T-helper 2 cell treated with Interferon-gamma antibody and Interleukin-4, amounts not matched to agents 100 ng/mL and 5 ng/mL, for 36 hours (primary cell): ENCODE data around the gene DOCK3. TPM values are rescaled to one million over a fixed set of nuclear protein-coding genes. Genes with fewer than 3 reads are reported as not detected.
"Not testable (repeated sequence)": the region's sequence is repeated elsewhere in the genome, so short reads cannot be mapped to it uniquely, and the experiment has no call there.

Experiments
- intact Hi-C: fragments of 100-400 bp; cut with micrococcal nuclease; formaldehyde crosslinking; loops from one replicate; pipeline ENCODE4 v1.15.1; 2023
- total RNA-seq: library from RNA; stranded (reverse); gene quantifications from 2 replicates; pipeline ENCODE4 v1.2.3, GENCODE V29; 2022

Gene DOCK3
- total RNA-seq, 1 donor from 2014 or later = 0.93 TPM

GRCh38 chr3:50675179-50676030 is 678 bp downstream of the DOCK3 start:
- intact Hi-C loops = no loop called here

GRCh38 chr3:50676031-50676705 is 1.4 kb downstream of the DOCK3 start:
- intact Hi-C loops = no loop called here

- intact Hi-C loops = no loop called here
These were observed 12.5 kb downstream of the DOCK3 start for GRCh38 chr3:50687127-50687751.

DNA sequence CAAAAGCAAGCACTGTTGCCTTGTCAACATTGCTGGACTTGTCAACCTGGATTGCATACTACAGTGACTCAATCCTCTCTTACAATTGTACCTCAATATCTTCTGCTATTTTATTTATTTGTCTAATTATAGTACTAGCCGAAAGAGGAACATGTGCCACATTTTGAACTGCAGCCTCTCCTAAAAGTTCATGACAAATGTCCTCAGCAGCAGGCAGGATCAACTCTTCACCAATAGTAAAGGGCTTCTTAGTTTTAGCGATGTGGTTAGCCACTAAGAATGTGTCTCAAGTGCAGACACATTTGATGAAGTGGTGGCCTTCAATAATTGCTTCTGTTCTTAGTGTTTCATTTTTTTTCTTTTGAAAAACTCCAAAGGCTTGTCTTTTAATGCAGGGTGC is 13.2 kb downstream of the DOCK3 start:
- intact Hi-C loops = no loop called here

DNA sequence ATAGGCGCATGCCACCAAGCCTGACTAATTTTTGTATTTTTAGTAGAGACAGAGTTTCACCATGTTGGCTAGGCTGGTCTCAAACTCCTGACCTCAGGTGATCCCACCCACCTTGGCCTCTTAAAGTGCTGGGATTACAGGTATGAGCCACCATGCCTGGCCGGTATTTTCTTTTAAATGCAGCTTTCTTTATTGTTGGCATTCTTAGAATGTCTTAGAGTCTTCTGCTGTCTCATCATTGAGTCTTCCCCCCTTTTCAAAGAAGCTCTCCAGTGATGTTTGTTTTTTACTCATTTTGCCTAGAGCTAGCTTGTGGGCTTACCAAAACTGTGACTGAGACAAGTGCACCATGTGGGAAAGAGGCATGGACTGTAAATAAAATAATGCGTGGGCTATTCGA is 13.9 kb downstream of the DOCK3 start:
- intact Hi-C loops = not testable (repeated sequence)

DNA sequence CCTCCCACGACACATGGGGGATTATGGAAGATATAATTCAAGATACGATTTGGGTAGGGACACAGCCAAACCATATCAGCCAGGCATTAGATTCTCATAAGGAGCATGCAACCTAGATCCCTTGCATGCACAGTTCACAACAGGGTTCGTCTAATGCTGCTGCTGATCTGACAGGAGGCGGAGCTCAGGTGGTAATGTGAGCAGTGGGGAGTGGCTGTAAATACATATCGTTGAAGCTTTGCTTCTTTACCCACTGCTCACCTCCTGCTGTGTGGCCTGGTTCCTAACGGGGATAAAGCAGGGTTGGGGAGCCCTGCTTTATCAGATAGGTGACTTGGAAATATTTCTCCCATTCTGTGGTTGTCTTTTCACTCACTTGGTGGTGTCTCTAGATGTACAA is 14.8 kb downstream of the DOCK3 start:
- intact Hi-C loops = no loop called here

DNA sequence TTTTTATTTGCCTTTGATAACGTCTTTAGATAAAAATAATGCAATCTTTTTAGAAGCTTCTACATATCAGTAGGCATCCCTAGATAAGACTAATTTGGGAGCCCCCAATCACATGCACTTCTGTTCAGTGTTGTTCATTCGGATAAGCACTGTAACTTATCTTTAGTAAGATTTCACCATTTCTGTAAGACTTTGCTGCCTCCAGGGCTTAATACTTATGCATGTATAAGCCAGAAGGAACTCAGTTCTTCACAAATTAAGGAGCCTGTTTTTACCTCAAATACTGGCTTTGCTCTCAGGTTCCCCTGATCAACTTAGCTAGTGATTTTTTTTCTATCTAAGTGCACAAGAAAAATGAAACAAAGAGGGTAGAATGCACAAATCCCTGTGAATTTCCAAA is 20.3 kb downstream of the DOCK3 start:
- intact Hi-C loops = no loop called here

- intact Hi-C loops = no loop called here
These were observed 21.5 kb downstream of the DOCK3 start for GRCh38 chr3:50696276-50696675.

DNA sequence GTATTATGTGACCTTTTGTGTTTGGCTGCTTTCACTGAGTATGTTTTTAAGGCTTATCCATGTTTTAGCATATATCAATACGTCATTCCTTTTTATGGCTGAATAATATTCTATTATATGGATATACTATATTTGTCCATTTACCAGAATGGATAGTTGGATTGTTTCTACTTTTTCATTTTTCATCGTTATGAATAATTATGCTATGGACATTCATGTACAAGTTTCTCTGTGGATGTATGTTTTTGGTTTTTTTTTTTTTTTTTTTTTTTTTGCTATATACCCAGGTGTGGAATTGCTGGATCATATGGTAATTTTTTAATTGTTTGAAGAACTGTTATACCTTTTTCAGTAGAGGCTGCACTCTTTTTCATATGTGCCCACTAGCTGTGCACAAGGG is 23.5 kb downstream of the DOCK3 start:
- intact Hi-C loops = no loop called here

DNA sequence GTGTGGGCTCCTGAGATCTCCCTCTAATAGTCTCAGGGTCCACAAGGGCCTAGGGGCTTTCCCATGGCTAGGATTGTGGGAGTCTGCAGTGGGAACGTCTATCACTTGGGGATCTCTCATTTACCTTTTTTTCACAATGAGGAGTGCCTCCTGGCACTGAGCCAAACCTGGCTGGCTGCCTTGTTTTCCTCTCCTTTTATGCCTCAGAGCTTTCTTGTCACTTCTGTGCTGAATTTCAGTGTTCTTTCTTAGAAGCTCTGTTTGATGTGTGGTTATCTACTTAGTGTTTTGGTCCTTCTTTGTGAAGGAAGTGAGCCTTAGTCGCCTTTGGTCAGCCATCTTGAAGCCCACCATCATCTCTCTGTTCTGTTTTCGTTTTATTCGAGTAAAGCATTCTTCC is 33.9 kb downstream of the DOCK3 start:
- intact Hi-C loops = no loop called here

DNA sequence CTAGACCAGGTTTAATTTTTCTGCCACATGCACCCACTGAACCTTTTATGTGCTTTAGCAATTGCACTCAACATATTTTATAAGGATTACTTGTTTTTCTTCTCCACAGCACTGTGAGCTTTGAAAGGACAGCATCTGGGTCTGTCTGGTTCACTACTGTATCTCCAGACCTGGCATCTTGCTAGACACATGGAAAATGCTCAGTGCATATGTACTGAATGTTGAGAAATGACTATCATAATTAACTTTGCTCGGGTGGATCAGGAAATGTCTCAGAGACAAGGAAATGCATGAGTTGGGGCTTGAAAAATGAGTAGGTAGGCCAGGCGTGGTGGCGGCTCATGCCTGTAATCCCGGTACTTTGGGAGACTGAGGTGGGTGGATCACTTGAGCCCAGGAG is 40.2 kb downstream of the DOCK3 start:
- intact Hi-C loops = no loop called here

- intact Hi-C loops = no loop called here
These were observed 50.1 kb downstream of the DOCK3 start for GRCh38 chr3:50724831-50725230.

DNA sequence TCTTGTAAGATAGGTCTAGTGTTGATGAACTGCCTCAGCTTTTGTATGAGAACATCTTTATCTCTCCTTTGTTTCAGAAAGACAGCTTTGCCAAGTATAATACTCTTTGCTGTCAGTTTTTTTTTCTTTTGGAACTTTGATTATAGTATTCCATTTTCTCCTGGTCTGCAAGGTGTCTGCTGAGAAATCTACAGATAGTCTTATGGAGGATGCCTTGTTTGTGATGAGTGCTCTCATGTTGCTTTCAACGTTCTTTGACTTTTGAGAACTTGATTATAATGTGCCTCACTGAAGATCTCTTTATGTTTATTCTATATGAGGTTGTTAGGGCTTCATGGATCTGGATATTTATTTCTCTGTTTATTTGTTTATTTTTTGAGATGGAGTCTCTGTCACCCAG is 60.3 kb downstream of the DOCK3 start:
- intact Hi-C loops = no loop called here

- intact Hi-C loops = no loop called here
These were observed 62.6 kb downstream of the DOCK3 start for GRCh38 chr3:50737193-50737905.

GRCh38 chr3:50737906-50738598 is 63.3 kb downstream of the DOCK3 start:
- intact Hi-C loops = no loop called here

- intact Hi-C loops = no loop called here
These were observed 68.9 kb downstream of the DOCK3 start for GRCh38 chr3:50743643-50744042.

DNA sequence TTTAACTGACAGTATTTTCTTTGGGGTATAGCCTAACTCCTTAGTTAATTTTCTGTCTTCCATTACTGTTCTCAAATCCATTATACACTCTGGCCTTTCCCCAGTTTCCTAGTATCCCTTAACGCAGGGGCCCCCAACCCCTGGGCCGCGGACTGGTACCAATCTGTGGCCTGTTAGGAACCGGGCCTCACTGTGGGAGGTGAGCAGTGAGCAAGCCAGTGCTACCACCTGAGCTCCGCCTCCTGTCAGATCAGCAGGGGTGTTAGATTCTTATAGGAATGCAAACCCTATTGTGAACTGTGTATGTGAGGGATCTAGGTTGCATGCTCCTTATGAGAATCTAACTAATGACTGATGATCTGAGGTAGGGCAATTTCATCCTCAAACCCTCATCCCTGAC is 75.1 kb downstream of the DOCK3 start:
- intact Hi-C loops = no loop called here

- intact Hi-C loops = no loop called here
These were observed 84.3 kb downstream of the DOCK3 start for GRCh38 chr3:50759015-50759414.

DNA sequence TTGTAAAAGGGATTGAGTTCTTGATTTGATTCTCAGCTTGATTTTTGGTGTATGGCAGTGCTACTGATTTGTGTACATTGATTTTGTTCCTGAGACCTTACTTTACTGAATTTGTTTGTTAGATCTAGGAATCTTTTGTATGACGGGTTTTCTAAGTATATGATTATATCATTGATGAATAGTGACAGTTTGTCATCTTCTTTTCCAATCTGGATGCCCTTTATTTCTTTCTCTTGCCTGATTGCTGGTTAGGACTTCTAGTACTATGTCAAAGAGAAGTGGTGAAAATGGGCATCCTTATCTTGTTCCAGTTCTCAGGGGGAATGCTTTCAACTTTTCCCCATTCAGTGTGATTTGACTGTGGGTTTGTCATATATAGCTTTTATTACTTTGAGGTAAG is 103.0 kb downstream of the DOCK3 start:
- intact Hi-C loops = no loop called here

DNA sequence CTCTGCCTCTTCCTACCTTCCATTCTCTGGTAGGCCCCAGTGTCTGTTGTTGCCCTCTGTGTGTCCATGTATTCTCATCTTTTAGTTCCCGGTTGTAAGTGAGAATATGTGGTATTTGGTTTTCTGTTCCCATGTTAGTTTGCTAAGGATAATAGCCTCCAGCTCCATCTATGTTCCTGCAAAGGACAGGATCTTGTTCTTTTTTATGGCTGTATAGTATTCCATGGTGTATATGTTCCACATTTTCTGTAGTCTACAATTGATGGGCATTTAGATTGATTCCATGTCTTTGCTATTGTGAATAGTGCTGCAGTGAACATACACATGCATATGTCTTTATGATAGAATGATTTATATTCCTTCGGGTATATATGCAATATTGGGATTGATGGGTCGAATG is 107.0 kb downstream of the DOCK3 start:
- intact Hi-C loops = not testable (repeated sequence)

DNA sequence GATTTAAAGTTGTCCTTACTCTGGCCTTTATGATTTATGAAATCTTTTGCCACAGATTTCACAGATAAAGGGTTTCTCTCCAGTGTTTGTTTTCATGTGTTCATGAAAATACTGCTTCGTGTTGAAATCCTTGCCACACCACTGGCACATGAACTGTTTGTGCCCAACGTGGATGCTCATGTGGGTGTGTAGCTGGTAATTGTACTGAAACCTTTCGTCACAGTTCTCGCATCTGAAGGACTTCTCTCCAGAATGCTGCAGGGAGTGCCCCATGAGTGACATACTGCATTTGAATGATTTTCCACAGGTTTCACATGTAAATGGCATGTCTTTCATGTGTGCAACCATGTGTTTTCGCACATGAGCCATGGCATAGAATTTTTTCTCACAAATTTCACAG is 111.9 kb downstream of the DOCK3 start:
- intact Hi-C loops = no loop called here
